HepG2 (cell line): ENCODE measurements around the gene ZMIZ1. TPM values are rescaled to one million over a fixed set of nuclear protein-coding genes. Genes with fewer than 3 reads are reported as not detected.
A peak's percentile ranks its signal among the peaks of the same experiment; 100 is the strongest.

Experiments used
- ATAD3A ChIP-seq: sonication (generic); formaldehyde crosslinking; IDR thresholded peaks from 2 replicates; pipeline ENCODE4 v1.4.0; 2020; ENCODE audit warnings: missing genetic modification reagents
- CREM ChIP-seq, 2 experiments: sonication (generic) in 1 of 2; formaldehyde crosslinking in 1 of 2; IDR thresholded peaks; 2 replicates each; pipeline versions ENCODE4 v1.4.0 to v1.6.1; 2016 to 2020; ENCODE audit warnings: antibody characterized with exemption in 1 of 2, mild to moderate bottlenecking in 1 of 2, missing genetic modification reagents in 1 of 2
- DNMT1 ChIP-seq: sonication (generic); formaldehyde crosslinking; IDR thresholded peaks from 2 replicates; pipeline ENCODE4 v1.5.1; 2020; ENCODE audit warnings: mild to moderate bottlenecking, missing genetic modification reagents
- DNMT3B ChIP-seq: conservative IDR thresholded peaks from 2 replicates; pipeline ENCODE4 v1.6.1; 2016; ENCODE audit warnings: missing biosample characterization, control low read depth
- E2F5 ChIP-seq: sonication (generic); formaldehyde crosslinking; conservative IDR thresholded peaks from 2 replicates; pipeline ENCODE4 v1.4.0; 2020; ENCODE audit warnings: missing genetic modification reagents
- PITX1 ChIP-seq: sonication (generic); formaldehyde crosslinking; IDR thresholded peaks from 2 replicates; pipeline ENCODE4 v1.5.1; 2020; ENCODE audit warnings: mild to moderate bottlenecking, missing genetic modification reagents
- PLRG1 ChIP-seq: fragments of 450-650 bp; conservative IDR thresholded peaks from 2 replicates; pipeline ENCODE4 v1.6.1; 2016
- YEATS4 ChIP-seq: sonication (generic); formaldehyde crosslinking; IDR thresholded peaks from 2 replicates; pipeline ENCODE4 v1.4.0; 2020; ENCODE audit warnings: missing genetic modification reagents, borderline replicate concordance
- ZFX ChIP-seq: sonication (generic); formaldehyde crosslinking; IDR thresholded peaks from 2 replicates; pipeline ENCODE4 v1.4.0; 2020; ENCODE audit warnings: mild to moderate bottlenecking, low read depth, missing genetic modification reagents, moderate library complexity
- ZNF468 ChIP-seq: sonication (generic); formaldehyde crosslinking; IDR thresholded peaks from 2 replicates; pipeline ENCODE4 v1.8.0; 2022; ENCODE audit warnings: mild to moderate bottlenecking, moderate library complexity, missing genetic modification reagents
- ZNF564 ChIP-seq: sonication (generic); formaldehyde crosslinking; IDR thresholded peaks from 2 replicates; pipeline ENCODE4 v1.8.1; 2023; ENCODE audit warnings: mild to moderate bottlenecking, missing genetic modification reagents
- ZNF567 ChIP-seq: sonication (generic); formaldehyde crosslinking; IDR thresholded peaks from 2 replicates; pipeline ENCODE4 v1.8.1; 2023; ENCODE audit warnings: mild to moderate bottlenecking, missing genetic modification reagents, borderline replicate concordance
- ZNF572 ChIP-seq: sonication (generic); formaldehyde crosslinking; IDR thresholded peaks from 2 replicates; pipeline ENCODE4 v1.5.1; 2020; ENCODE audit warnings: mild to moderate bottlenecking, missing genetic modification reagents
- ZNF614 ChIP-seq: IDR thresholded peaks from 2 replicates; pipeline ENCODE4 v1.6.1; 2018; ENCODE audit warnings: missing biosample characterization, missing genetic modification reagents, inconsistent platforms, borderline replicate concordance
- ZNF629 ChIP-seq: sonication (generic); formaldehyde crosslinking; conservative IDR thresholded peaks from 2 replicates; pipeline ENCODE4 v1.5.0; 2020; ENCODE audit warnings: missing genetic modification reagents
- ZNF775 ChIP-seq: sonication (generic); formaldehyde crosslinking; IDR thresholded peaks from 2 replicates; pipeline ENCODE4 v1.4.0; 2020; ENCODE audit warnings: missing genetic modification reagents, mild to moderate bottlenecking, moderate library complexity, borderline replicate concordance
- ZZZ3 ChIP-seq: sonication (generic); formaldehyde crosslinking; IDR thresholded peaks from 2 replicates; pipeline ENCODE4 v1.4.0; 2020; ENCODE audit warnings: missing genetic modification reagents, mild to moderate bottlenecking, borderline replicate concordance
- polyA plus RNA-seq, 8 experiments: library from polyadenylated mRNA; depleted of rRNA in 3 of 8; stranded (reverse) in 7 of 8; unstranded in 1 of 8; fragments of >200 nt; fragmentation: Illumina TruSeq in 4 of 8; extraction: Trizol in 4 of 8; gene quantifications; 2 replicates each; pipeline versions ENCODE4 v1.2.1 to v1.2.3, GENCODE V29; 2011 to 2016; ENCODE audit warnings: low read depth in 4 of 8, missing spikeins in 1 of 8, mixed read lengths in 1 of 8; ENCODE audit not compliant: insufficient read depth in 1 of 8
- total RNA-seq, 5 experiments: library from RNA; depleted of rRNA; stranded (reverse); fragments of >200 nt; fragmentation: Illumina TruSeq; extraction: Trizol; gene quantifications; 2 replicates each; pipeline ENCODE4 v1.2.3, GENCODE V29; 2016; ENCODE audit warnings: low read depth in 1 of 5
- TF ChIP-seq, protein P1 (sequence below): sonication (generic); formaldehyde crosslinking; IDR thresholded peaks from 2 replicates; pipeline ENCODE4 v1.4.0; 2020; ENCODE audit warnings: mild to moderate bottlenecking, missing genetic modification reagents
- TF ChIP-seq, protein P2 (sequence below), 2 experiments: sonication (generic) in 1 of 2; formaldehyde crosslinking in 1 of 2; IDR thresholded peaks; 2 replicates each; pipeline versions ENCODE4 v1.4.0 to v1.6.1; 2018 to 2020; ENCODE audit warnings: missing genetic modification reagents in 2 of 2, borderline replicate concordance in 1 of 2, low read depth in 1 of 2, mild to moderate bottlenecking in 1 of 2, missing biosample characterization in 1 of 2
- TF ChIP-seq, protein P3 (sequence below): sonication (generic); formaldehyde crosslinking; conservative IDR thresholded peaks from 2 replicates; pipeline ENCODE4 v1.4.0; 2020; ENCODE audit warnings: missing genetic modification reagents
- TF ChIP-seq, protein P4 (sequence below): sonication (generic); formaldehyde crosslinking; IDR thresholded peaks from 2 replicates; pipeline ENCODE4 v1.4.0; 2020; ENCODE audit warnings: missing genetic modification reagents

ZMIZ1 gene
- total and polyA plus RNA-seq, 2 of the 13 experiments (the other 11 are each of a cell fraction or from before 2014, with no cell fraction given): 5.3 to 10.2 TPM

GRCh38 chr10:79347894-79348639, 279.3 kb downstream of the ZMIZ1 start (continued):
- TF ChIP-seq, protein P1, sequence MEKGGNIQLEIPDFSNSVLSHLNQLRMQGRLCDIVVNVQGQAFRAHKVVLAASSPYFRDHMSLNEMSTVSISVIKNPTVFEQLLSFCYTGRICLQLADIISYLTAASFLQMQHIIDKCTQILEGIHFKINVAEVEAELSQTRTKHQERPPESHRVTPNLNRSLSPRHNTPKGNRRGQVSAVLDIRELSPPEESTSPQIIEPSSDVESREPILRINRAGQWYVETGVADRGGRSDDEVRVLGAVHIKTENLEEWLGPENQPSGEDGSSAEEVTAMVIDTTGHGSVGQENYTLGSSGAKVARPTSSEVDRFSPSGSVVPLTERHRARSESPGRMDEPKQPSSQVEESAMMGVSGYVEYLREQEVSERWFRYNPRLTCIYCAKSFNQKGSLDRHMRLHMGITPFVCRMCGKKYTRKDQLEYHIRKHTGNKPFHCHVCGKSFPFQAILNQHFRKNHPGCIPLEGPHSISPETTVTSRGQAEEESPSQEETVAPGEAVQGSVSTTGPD (CRISPR knock-in tag): peak; percentile 54; the same call in 1 of the 2 replicates
- TF ChIP-seq ZNF775 (CRISPR knock-in tag) (no peak; the same call in 1 of the 2 replicates), PLRG1 (no peak), ATAD3A (CRISPR knock-in tag) (no peak), YEATS4 (CRISPR knock-in tag) (peak; percentile 82; the same call in 1 of the 2 replicates), DNMT1 (no peak), CREM (IDR thresholded peaks at IDR 0.05) (no peak), CREM (CRISPR knock-in tag; IDR thresholded peaks at IDR 0.05) (no peak), ZNF567 (CRISPR knock-in tag) (no peak), E2F5 (no peak), PITX1 (0 out of 2 replicates have a peak, but pooled peaks have one; percentile 42), DNMT3B (CRISPR knock-in tag) (peak; percentile 70; the same call in 1 of the 2 replicates), ZNF564 (peak; percentile 60; the same call in 1 of the 2 replicates), ZNF468 (CRISPR knock-in tag) (no peak), ZNF614 (CRISPR knock-in tag) (no peak), ZFX (CRISPR knock-in tag) (peak; percentile 78), ZNF629 (peak; percentile 65; the same call in 1 of the 2 replicates), ZZZ3 (CRISPR knock-in tag) (no peak), ZNF572 (CRISPR knock-in tag) (no peak)
- TF ChIP-seq, protein P2, sequence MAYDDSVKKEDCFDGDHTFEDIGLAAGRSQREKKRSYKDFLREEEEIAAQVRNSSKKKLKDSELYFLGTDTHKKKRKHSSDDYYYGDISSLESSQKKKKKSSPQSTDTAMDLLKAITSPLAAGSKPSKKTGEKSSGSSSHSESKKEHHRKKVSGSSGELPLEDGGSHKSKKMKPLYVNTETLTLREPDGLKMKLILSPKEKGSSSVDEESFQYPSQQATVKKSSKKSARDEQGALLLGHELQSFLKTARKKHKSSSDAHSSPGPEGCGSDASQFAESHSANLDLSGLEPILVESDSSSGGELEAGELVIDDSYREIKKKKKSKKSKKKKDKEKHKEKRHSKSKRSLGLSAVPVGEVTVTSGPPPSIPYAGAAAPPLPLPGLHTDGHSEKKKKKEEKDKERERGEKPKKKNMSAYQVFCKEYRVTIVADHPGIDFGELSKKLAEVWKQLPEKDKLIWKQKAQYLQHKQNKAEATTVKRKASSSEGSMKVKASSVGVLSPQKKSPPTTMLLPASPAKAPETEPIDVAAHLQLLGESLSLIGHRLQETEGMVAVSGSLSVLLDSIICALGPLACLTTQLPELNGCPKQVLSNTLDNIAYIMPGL (CRISPR knock-in tag; IDR thresholded peaks at IDR 0.05; ENCODE audit: borderline replicate concordance in 1 of 2, low read depth in 1 of 2): 0 out of 4 replicates have a peak, but pooled peaks of 1 of the 2 experiments have one; percentile 40
- TF ChIP-seq, protein P3, sequence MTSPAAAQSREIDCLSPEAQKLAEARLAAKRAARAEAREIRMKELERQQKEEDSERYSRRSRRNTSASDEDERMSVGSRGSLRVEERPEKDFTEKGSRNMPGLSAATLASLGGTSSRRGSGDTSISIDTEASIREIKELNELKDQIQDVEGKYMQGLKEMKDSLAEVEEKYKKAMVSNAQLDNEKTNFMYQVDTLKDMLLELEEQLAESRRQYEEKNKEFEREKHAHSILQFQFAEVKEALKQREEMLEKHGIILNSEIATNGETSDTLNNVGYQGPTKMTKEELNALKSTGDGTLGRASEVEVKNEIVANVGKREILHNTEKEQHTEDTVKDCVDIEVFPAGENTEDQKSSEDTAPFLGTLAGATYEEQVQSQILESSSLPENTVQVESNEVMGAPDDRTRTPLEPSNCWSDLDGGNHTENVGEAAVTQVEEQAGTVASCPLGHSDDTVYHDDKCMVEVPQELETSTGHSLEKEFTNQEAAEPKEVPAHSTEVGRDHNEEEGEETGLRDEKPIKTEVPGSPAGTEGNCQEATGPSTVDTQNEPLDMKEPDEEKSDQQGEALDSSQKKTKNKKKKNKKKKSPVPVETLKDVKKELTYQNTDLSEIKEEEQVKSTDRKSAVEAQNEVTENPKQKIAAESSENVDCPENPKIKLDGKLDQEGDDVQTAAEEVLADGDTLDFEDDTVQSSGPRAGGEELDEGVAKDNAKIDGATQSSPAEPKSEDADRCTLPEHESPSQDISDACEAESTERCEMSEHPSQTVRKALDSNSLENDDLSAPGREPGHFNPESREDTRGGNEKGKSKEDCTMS (CRISPR knock-in tag): no peak
- TF ChIP-seq, protein P4, sequence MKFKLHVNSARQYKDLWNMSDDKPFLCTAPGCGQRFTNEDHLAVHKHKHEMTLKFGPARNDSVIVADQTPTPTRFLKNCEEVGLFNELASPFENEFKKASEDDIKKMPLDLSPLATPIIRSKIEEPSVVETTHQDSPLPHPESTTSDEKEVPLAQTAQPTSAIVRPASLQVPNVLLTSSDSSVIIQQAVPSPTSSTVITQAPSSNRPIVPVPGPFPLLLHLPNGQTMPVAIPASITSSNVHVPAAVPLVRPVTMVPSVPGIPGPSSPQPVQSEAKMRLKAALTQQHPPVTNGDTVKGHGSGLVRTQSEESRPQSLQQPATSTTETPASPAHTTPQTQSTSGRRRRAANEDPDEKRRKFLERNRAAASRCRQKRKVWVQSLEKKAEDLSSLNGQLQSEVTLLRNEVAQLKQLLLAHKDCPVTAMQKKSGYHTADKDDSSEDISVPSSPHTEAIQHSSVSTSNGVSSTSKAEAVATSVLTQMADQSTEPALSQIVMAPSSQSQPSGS (CRISPR knock-in tag): no peak
